ENCODE measurements around the gene CYSLTR2. TPM values are rescaled to one million over a fixed set of nuclear protein-coding genes. Genes with fewer than 3 reads are reported as not detected.
A peak's percentile ranks its signal among the peaks of the same experiment; 100 is the strongest.

The CYSLTR2 gene
- 1 to 10 TPM; 1.3 to 1.7 TPM for total RNA-seq

DNA sequence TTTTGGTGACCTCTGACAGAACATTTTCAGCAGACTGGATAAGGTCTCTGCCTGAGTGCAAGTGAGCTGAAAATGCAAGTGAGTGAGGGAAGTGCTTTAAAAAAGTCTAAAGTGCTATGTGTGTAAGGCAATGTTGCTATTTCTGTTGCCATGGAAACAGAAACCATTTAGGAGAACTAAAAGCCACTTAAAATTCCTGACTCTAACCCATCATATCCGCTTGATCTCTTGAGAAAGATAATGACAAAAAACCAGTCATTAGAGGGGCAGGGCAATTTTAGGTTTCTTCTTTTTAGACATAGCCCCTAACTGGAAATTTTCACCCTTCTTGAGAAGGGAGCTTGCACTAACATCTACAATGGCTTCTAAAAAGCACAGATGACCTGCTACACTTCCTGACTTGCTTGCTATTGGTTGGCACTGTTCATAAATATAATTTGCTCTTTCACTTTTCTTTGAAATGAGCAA is at the start of gene CYSLTR2:
TSS of gene CYSLTR2 (plus strand) at position 458 of the 468 bp plus-strand sequence. CDS start 52,889 bp downstream, outside the sequence.
- H3K36me3 Mint-ChIP-seq (ENCODE audit: low read depth) = no peaks in the 10 kb centered on the region
- peak within 1 kb of the TSS; percentile 75 for H3K4me3 Mint-ChIP-seq
- peak; percentile 27 for DNase-seq
- peaks cover 29% of the 10 kb centered on the region for H3K4me1 Mint-ChIP-seq (ENCODE audit: low read depth)
- no peaks in the 10 kb centered on the region for H3K27me3 Mint-ChIP-seq (ENCODE audit: low read depth)
- peak within 1 kb of the TSS; percentile 82 for H3K27ac Mint-ChIP-seq
- H3K9me3 Mint-ChIP-seq = no peaks in the 10 kb centered on the region
- CTCF ChIA-PET = interaction anchor here (0.7 to 1.7 kb wide), 3 partner anchors 114 to 318 kb away, joined by 3 to 4 read pairs (median 3); no protein-coding TSS in a partner anchor
- intact Hi-C loops (cut with micrococcal nuclease) = loop anchor here (1.0 to 5.0 kb wide), 11 partner anchors 59 to 1856 kb away; partner anchors contain the start of genes CDADC1, ESD and RCBTB2

- Mint-ChIP-seq H3K4me1 (ENCODE audit: low read depth) (no peaks in the 10 kb centered on the region), H3K4me3 (no peak overlapping the region), H3K27me3 (ENCODE audit: low read depth) (peaks cover 3% of the 10 kb centered on the region), H3K27ac (no peak overlapping the region), H3K9me3 (peaks cover 10% of the 10 kb centered on the region), H3K36me3 (ENCODE audit: low read depth) (peaks cover 1% of the 10 kb centered on the region)
- CTCF ChIA-PET = interaction anchor here (0.6 to 0.9 kb wide), 2 partner anchors 154 to 276 kb away, joined by 3 to 6 read pairs; no protein-coding TSS in a partner anchor
- no peak for DNase-seq
- intact Hi-C loops (cut with micrococcal nuclease) = no loop called here
Measured at GRCh38 chr13:48615049-48615448, 38.7 kb upstream of the CYSLTR2 start.

DNA sequence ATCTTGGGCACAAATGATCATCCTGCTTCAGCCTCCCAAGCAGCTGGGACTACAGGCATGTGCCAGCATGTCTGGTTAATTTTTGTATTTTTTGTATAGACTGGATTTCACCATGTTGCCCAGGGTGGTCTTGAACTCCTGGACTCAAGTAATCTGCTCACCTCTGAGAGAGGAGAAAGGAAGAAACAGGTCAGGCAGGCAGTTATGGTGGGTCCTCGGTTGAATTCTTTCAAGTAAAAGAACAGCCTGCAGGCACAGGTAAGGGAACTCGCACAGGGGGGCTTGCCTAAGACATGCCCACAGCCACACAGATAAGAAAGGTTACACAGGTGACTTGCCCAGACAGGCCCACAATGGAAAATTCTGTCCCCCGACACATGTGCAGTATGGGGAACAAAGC is 34.8 kb upstream of the CYSLTR2 start:
- intact Hi-C loops (cut with micrococcal nuclease) = no loop called here
- no peak overlapping the region for H3K4me3 Mint-ChIP-seq
- H3K9me3 Mint-ChIP-seq = peaks cover 28% of the 10 kb centered on the region
- no peaks in the 10 kb centered on the region for H3K4me1 Mint-ChIP-seq (ENCODE audit: low read depth)
- no peak for DNase-seq
- peaks cover 4% of the 10 kb centered on the region for H3K36me3 Mint-ChIP-seq (ENCODE audit: low read depth)
- CTCF ChIA-PET = interaction anchor here (0.7 kb wide), 1 partner anchor 151 kb away, joined by 3 read pairs; no protein-coding TSS in a partner anchor
- H3K27me3 Mint-ChIP-seq (ENCODE audit: low read depth) = peaks cover 3% of the 10 kb centered on the region
- H3K27ac Mint-ChIP-seq = no peak overlapping the region

- CTCF ChIA-PET = no interaction called here
- H3K27ac Mint-ChIP-seq = no peak overlapping the region
- no peak overlapping the region for H3K4me3 Mint-ChIP-seq
- H3K4me1 Mint-ChIP-seq (ENCODE audit: low read depth) = no peaks in the 10 kb centered on the region
- no peaks in the 10 kb centered on the region for H3K27me3 Mint-ChIP-seq (ENCODE audit: low read depth)
- no peak for DNase-seq
- peaks cover 25% of the 10 kb centered on the region for H3K9me3 Mint-ChIP-seq
- H3K36me3 Mint-ChIP-seq (ENCODE audit: low read depth) = peaks cover 3% of the 10 kb centered on the region
- intact Hi-C loops (cut with micrococcal nuclease) = no loop called here
Measured at GRCh38 chr13:48621056-48621455, 32.7 kb upstream of the CYSLTR2 start.

DNA sequence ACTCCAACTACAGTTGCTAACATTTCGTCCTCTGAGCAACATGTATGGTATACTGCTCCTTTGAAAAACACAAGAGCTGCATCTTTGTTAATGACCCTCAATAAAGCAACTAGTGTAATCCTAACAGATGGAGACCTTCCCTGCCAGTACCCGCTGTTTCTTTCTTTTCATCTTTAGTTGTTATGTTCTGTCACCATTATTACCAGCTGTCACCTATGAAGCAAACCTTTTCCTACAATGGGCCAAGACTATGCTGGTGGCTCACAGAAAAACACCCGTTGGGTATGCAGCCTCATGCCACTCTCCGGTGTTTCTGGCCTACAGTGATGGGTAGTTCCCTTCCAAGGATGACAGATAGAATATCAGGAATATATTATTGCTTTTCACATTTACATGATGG is 29.7 kb upstream of the CYSLTR2 start:
- Mint-ChIP-seq H3K4me1 (ENCODE audit: low read depth) (no peaks in the 10 kb centered on the region), H3K9me3 (peaks cover 20% of the 10 kb centered on the region), H3K36me3 (ENCODE audit: low read depth) (peaks cover 3% of the 10 kb centered on the region), H3K27me3 (ENCODE audit: low read depth) (no peaks in the 10 kb centered on the region), H3K4me3 (no peak overlapping the region), H3K27ac (no peak overlapping the region)
- no peak for DNase-seq
- intact Hi-C loops (cut with micrococcal nuclease) = no loop called here
- CTCF ChIA-PET = interaction anchor here (0.6 kb wide), 1 partner anchor 553 kb away, joined by 3 read pairs; no protein-coding TSS in a partner anchor

- Mint-ChIP-seq H3K36me3 (ENCODE audit: low read depth) (peaks cover 3% of the 10 kb centered on the region), H3K4me3 (no peak overlapping the region), H3K4me1 (ENCODE audit: low read depth) (no peaks in the 10 kb centered on the region), H3K9me3 (peaks cover 19% of the 10 kb centered on the region), H3K27me3 (ENCODE audit: low read depth) (no peaks in the 10 kb centered on the region), H3K27ac (no peak overlapping the region)
- intact Hi-C loops (cut with micrococcal nuclease) = no loop called here
- DNase-seq = no peak
- CTCF ChIA-PET = interaction anchor here (1.0 kb wide), 1 partner anchor 10 kb away, joined by 3 read pairs; no protein-coding TSS in a partner anchor
Measured at GRCh38 chr13:48624858-48625257, 28.9 kb upstream of the CYSLTR2 start.

GRCh38 chr13:48625413-48626076 is 28.2 kb upstream of the CYSLTR2 start:
- Mint-ChIP-seq H3K36me3 (ENCODE audit: low read depth) (peaks cover under 1% of the 10 kb centered on the region), H3K27ac (no peak overlapping the region), H3K27me3 (ENCODE audit: low read depth) (no peaks in the 10 kb centered on the region), H3K4me3 (no peak overlapping the region), H3K9me3 (peaks cover 13% of the 10 kb centered on the region), H3K4me1 (ENCODE audit: low read depth) (no peaks in the 10 kb centered on the region)
- intact Hi-C loops (cut with micrococcal nuclease) = no loop called here
- CTCF ChIA-PET = interaction anchor here (1.0 kb wide), 1 partner anchor 9 kb away, joined by 3 read pairs; no protein-coding TSS in a partner anchor
- DNase-seq = no peak

- H3K9me3 Mint-ChIP-seq = peaks cover 10% of the 10 kb centered on the region
- no peaks in the 10 kb centered on the region for H3K4me1 Mint-ChIP-seq (ENCODE audit: low read depth)
Measured at GRCh38 chr13:48626077-48626449, 27.7 kb upstream of the CYSLTR2 start.

DNA sequence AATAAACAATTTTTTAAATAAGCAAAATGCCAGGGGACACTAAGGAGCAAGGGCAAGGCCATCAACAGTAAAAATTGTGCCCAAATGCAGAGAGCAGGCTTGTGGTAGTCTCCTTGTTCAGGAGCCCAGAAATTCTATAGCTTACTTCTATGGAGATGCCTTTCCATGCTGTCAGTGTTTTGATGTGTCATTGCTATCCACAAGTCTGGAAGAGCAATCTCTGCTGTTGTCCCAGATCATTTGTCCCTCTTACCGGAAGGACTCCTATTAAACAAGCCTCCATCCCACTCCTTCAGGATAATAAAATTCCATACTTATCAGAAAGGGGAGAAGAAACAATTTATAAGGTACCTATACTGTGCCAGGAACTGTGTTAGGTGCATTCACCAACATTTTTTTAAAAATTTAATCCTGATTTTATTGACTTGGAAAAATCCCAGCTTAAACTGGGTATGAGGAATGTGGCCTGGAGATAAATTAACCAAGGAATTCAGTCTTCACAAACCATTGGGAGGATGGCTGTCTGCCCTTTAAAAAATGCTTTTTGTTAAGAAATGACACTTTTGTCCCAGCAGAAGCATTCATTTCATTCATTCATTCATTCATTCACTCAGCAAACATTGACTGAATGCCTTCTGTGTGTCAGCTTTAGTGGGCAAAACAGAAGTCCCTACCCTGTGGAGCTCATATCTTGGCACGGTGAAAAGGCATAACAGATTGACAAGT is 26.8 kb upstream of the CYSLTR2 start:
- Mint-ChIP-seq H3K27me3 (ENCODE audit: low read depth) (no peaks in the 10 kb centered on the region), H3K36me3 (ENCODE audit: low read depth) (no peaks in the 10 kb centered on the region), H3K4me3 (no peak overlapping the region), H3K9me3 (peaks cover 2% of the 10 kb centered on the region), H3K4me1 (ENCODE audit: low read depth) (no peaks in the 10 kb centered on the region), H3K27ac (no peak overlapping the region)
- DNase-seq = no peak
- intact Hi-C loops (cut with micrococcal nuclease) = no loop called here
- CTCF ChIA-PET = no interaction called here

More at GRCh38 chr13:48626077-48626449, 27.7 kb upstream of the CYSLTR2 start:
- DNase-seq = no peak
- CTCF ChIA-PET = no interaction called here
- H3K27ac Mint-ChIP-seq = no peak overlapping the region
- intact Hi-C loops (cut with micrococcal nuclease) = no loop called here
- H3K4me3 Mint-ChIP-seq = no peak overlapping the region
- no peaks in the 10 kb centered on the region for H3K36me3 Mint-ChIP-seq (ENCODE audit: low read depth)
- no peaks in the 10 kb centered on the region for H3K27me3 Mint-ChIP-seq (ENCODE audit: low read depth)

DNA sequence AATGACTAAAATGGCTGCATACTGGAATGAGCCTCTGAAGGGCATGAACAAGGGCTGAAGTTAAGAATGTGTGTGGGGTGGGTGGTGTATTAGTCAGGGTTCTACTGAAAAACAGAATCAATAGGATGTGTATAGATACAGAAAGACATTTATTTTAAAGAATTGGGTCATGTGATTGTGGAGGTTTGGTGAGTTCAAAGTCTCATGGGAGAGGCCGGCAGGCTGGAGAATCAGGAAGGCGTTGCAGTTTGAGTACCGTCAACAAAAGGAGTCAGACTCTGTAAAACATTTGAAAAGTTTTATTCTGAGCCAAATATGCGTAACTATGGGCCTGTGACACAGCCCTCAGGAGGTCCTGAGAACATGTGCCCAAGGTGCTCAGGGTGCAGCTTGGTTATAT is 24.5 kb upstream of the CYSLTR2 start:
- Mint-ChIP-seq H3K27me3 (ENCODE audit: low read depth) (no peaks in the 10 kb centered on the region), H3K27ac (no peak overlapping the region), H3K4me3 (no peak overlapping the region), H3K4me1 (ENCODE audit: low read depth) (peaks cover 4% of the 10 kb centered on the region), H3K9me3 (peaks cover under 1% of the 10 kb centered on the region), H3K36me3 (ENCODE audit: low read depth) (no peaks in the 10 kb centered on the region)
- intact Hi-C loops (cut with micrococcal nuclease) = no loop called here
- CTCF ChIA-PET = interaction anchor here (1.2 kb wide), 1 partner anchor 65 kb away, joined by 5 read pairs; no protein-coding TSS in a partner anchor
- no peak for DNase-seq

DNA sequence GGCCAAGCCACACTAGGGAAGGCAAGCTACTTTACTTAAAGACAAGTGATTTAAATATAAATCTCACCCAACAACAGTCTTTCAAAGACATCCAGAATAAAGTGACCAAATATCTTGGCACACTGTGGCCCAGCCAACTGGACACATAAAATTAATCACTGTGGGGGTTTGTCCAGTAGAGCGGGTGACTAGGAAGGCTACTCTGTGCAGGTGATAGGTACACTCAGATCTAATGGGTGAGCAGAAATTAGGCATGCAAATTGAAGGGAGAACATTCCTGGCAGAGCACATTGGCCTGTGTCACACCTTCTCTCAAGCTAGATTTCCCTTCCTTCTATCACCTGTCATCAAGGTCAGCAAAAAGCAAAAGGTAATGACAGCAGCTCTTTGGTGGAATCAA is 23.4 kb upstream of the CYSLTR2 start:
- H3K9me3 Mint-ChIP-seq = peaks cover 9% of the 10 kb centered on the region
- DNase-seq = no peak
- intact Hi-C loops (cut with micrococcal nuclease) = no loop called here
- CTCF ChIA-PET = interaction anchor here (1.1 to 2.8 kb wide), 3 partner anchors 14 to 138 kb away, joined by 3 to 8 read pairs (median 5); no protein-coding TSS in a partner anchor
- peaks cover 2% of the 10 kb centered on the region for H3K36me3 Mint-ChIP-seq (ENCODE audit: low read depth)
- no peaks in the 10 kb centered on the region for H3K27me3 Mint-ChIP-seq (ENCODE audit: low read depth)
- H3K4me3 Mint-ChIP-seq = no peak overlapping the region
- peaks cover 4% of the 10 kb centered on the region for H3K4me1 Mint-ChIP-seq (ENCODE audit: low read depth)
- no peak overlapping the region for H3K27ac Mint-ChIP-seq

GRCh38 chr13:48630773-48631172 is 23.0 kb upstream of the CYSLTR2 start:
- Mint-ChIP-seq H3K4me1 (ENCODE audit: low read depth) (peaks cover 4% of the 10 kb centered on the region), H3K27ac (no peak overlapping the region), H3K36me3 (ENCODE audit: low read depth) (peaks cover 2% of the 10 kb centered on the region), H3K9me3 (peaks cover 9% of the 10 kb centered on the region), H3K27me3 (ENCODE audit: low read depth) (no peaks in the 10 kb centered on the region), H3K4me3 (no peak overlapping the region)
- CTCF ChIA-PET = interaction anchor here (1.1 to 2.8 kb wide), 2 partner anchors 14 to 138 kb away, joined by 3 to 8 read pairs; no protein-coding TSS in a partner anchor
- no peak for DNase-seq
- intact Hi-C loops (cut with micrococcal nuclease) = no loop called here

Data from activated naive CD4-positive, alpha-beta T cell treated with anti-CD3 and anti-CD28 coated beads for 36 hours (primary cell).